Measurements from ENCODE around the gene CDC23.
"Not testable (repeated sequence)": the region's sequence is repeated elsewhere in the genome, so short reads cannot be mapped to it uniquely, and the experiment has no call there.

Gene CDC23

GRCh38 chr5:138252944-138253343 lies 39.8 kb upstream of the CDC23 start:
- no peaks in the 10 kb centered on the region for H3F3A ChIP-seq (ENCODE audit: control insufficient read depth, insufficient read depth)
- H3K27ac ChIP-seq (ENCODE audit: low read depth, low read length): no peak overlapping the region
- H3K9me2 ChIP-seq (replicated peaks; ENCODE audit: control insufficient read depth, low read length): no peaks in the 10 kb centered on the region
- H3K36me3 ChIP-seq (ENCODE audit: control insufficient read depth, low read length): no peaks in the 10 kb centered on the region
- no peaks in the 10 kb centered on the region for H3K4me1 ChIP-seq (ENCODE audit: control insufficient read depth, low read length)
- H3K79me2 ChIP-seq (ENCODE audit: control insufficient read depth, low read length): no peaks in the 10 kb centered on the region
- no peak for TF ChIP-seq CTCF (IDR thresholded peaks at IDR 0.05; ENCODE audit: low read depth, low read length, poor library complexity, severe bottlenecking)
- no peak overlapping the region for H3K4me2 ChIP-seq (ENCODE audit: low read length)
- H3K27me3 ChIP-seq (ENCODE audit: control insufficient read depth, low read length): peaks cover 20% of the 10 kb centered on the region
- H3K9me3 ChIP-seq (ENCODE audit: control insufficient read depth, insufficient read depth, low read length): no peaks in the 10 kb centered on the region
- no peak overlapping the region for H3K4me3 ChIP-seq (ENCODE audit: low read length)
- H4K20me1 ChIP-seq (ENCODE audit: control insufficient read depth, insufficient read depth, low read depth, low read length): no peaks in the 10 kb centered on the region

DNA sequence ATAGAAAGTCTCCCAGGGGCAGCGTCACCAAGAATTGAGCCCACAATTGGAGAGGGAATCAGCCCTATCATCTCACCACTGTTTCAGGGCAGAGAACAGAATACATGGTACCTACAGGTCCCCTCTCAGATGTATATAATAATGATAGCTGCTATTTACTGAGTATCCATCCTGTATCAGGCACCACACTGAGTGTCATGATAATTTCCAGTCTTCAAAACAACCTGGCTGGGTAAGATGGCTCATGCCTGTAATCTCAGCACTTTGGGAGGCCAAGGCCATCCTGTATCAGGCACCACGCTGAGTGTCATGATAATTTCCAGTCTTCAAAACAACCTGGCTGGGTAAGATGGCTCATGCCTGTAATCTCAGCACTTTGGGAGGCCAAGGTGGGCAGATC lies 34.7 kb upstream of the CDC23 start:
- not testable (repeated sequence) for H3K79me2 ChIP-seq (ENCODE audit: control insufficient read depth, low read length); H3K9me3 ChIP-seq (ENCODE audit: control insufficient read depth, insufficient read depth, low read length); H3F3A ChIP-seq (ENCODE audit: control insufficient read depth, insufficient read depth); H3K4me1 ChIP-seq (ENCODE audit: control insufficient read depth, low read length); H3K4me3 ChIP-seq (ENCODE audit: low read length); H4K20me1 ChIP-seq (ENCODE audit: control insufficient read depth, insufficient read depth, low read depth, low read length); H3K27ac ChIP-seq (ENCODE audit: low read depth, low read length); H3K4me2 ChIP-seq (ENCODE audit: low read length); H3K9me2 ChIP-seq (replicated peaks; ENCODE audit: control insufficient read depth, low read length); H3K36me3 ChIP-seq (ENCODE audit: control insufficient read depth, low read length)
- H3K27me3 ChIP-seq (ENCODE audit: control insufficient read depth, low read length): peaks cover 18% of the 10 kb centered on the region

DNA sequence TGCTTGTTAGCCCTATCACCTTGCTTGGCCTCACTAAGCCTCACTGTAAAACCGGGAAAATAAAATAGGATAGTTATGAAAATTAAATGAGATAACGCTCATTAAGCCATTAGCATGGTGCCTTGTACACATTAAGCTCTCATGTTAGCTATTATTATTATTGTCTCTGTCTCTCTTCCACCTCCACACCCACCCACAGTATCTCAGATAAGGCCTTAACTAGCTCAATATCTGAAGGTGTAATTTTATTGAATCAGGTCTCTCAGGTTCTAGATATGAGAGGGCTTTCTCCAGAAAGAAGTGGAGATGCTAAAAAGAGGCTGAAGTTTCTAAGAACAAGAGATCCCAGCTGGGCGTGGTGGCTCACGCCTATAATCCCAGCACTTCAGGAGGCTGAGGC lies 33.7 kb upstream of the CDC23 start:
- Histone ChIP-seq H3K36me3 (ENCODE audit: control insufficient read depth, low read length) (no peaks in the 10 kb centered on the region), H3K27me3 (ENCODE audit: control insufficient read depth, low read length) (peaks cover 22% of the 10 kb centered on the region), H3K9me2 (replicated peaks; ENCODE audit: control insufficient read depth, low read length) (no peaks in the 10 kb centered on the region), H4K20me1 (ENCODE audit: control insufficient read depth, insufficient read depth, low read depth, low read length) (no peaks in the 10 kb centered on the region), H3K4me3 (ENCODE audit: low read length) (no peak overlapping the region), H3F3A (ENCODE audit: control insufficient read depth, insufficient read depth) (no peaks in the 10 kb centered on the region), H3K9me3 (ENCODE audit: control insufficient read depth, insufficient read depth, low read length) (no peaks in the 10 kb centered on the region), H3K4me2 (ENCODE audit: low read length) (no peak overlapping the region), H3K27ac (ENCODE audit: low read depth, low read length) (no peak overlapping the region), H3K79me2 (ENCODE audit: control insufficient read depth, low read length) (no peaks in the 10 kb centered on the region), H3K4me1 (ENCODE audit: control insufficient read depth, low read length) (no peaks in the 10 kb centered on the region)
- TF ChIP-seq EZH2phosphoT487 (IDR thresholded peaks at IDR 0.05; ENCODE audit: borderline replicate concordance, low read length) (no peak), CTCF (IDR thresholded peaks at IDR 0.05; ENCODE audit: low read depth, low read length, poor library complexity, severe bottlenecking) (no peak)

DNA sequence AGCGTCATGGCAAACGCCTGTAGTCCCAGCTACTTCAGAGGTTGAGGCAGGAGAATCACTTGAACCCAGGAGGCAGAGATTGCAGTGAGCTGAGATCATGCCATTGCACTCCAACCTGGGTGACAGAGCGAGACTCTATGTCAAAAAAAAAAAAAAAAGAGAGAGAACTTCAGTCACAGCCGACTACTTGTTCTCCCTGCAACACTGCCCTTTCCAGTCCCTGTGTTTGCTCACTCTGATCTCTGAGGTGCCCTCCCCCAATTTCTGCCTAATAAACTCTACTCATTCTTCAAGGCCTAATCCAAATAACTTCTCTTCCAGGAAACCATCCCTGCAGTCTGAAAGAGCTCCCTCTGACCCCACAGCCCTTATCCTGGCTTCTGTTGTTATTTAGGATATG lies 33.2 kb upstream of the CDC23 start:
- no peaks in the 10 kb centered on the region for H3K36me3 ChIP-seq (ENCODE audit: control insufficient read depth, low read length)
- no peaks in the 10 kb centered on the region for H3K9me3 ChIP-seq (ENCODE audit: control insufficient read depth, insufficient read depth, low read length)
- H3K4me1 ChIP-seq (ENCODE audit: control insufficient read depth, low read length): 0 out of 2 replicates have a peak, but pooled peaks cover 2% of the 10 kb centered on the region
- H3K79me2 ChIP-seq (ENCODE audit: control insufficient read depth, low read length): no peaks in the 10 kb centered on the region
- H3K9me2 ChIP-seq (replicated peaks; ENCODE audit: control insufficient read depth, low read length): no peaks in the 10 kb centered on the region
- H4K20me1 ChIP-seq (ENCODE audit: control insufficient read depth, insufficient read depth, low read depth, low read length): no peaks in the 10 kb centered on the region
- H3K27me3 ChIP-seq (ENCODE audit: control insufficient read depth, low read length): peaks cover 27% of the 10 kb centered on the region
- no peak overlapping the region for H3K4me3 ChIP-seq (ENCODE audit: low read length)
- no peak overlapping the region for H3K4me2 ChIP-seq (ENCODE audit: low read length)
- no peak overlapping the region for H3K27ac ChIP-seq (ENCODE audit: low read depth, low read length)
- no peak for TF ChIP-seq EZH2phosphoT487 (IDR thresholded peaks at IDR 0.05; ENCODE audit: borderline replicate concordance, low read length)
- TF ChIP-seq CTCF (IDR thresholded peaks at IDR 0.05; ENCODE audit: low read depth, low read length, poor library complexity, severe bottlenecking): no peak
- H3F3A ChIP-seq (ENCODE audit: control insufficient read depth, insufficient read depth): no peaks in the 10 kb centered on the region

All from DOHH2 (cell line).